Natural killer cell (primary cell): ENCODE measurements around the gene MMRN1. TPM values are rescaled to one million over a fixed set of nuclear protein-coding genes. Genes with fewer than 3 reads are reported as not detected.

Source experiments
- ATAC-seq, 3 donors: fragments of 150-1000 bp in 2 of 3; fragments of 200-7000 bp in 1 of 3; cut with Tn5 transposase; 1 replicate in 1 of 3; 2 replicates in 2 of 3; pipeline ENCODE4 v1.10.0; 2021; ENCODE audit warnings: mild to moderate bottlenecking in 2 of 3, moderate library complexity in 2 of 3
- DNase-seq, 2 donors: peaks; one replicate each; pipeline versions ENCODE4 v3.0.0 to v3.0.0-alpha.2; 2013 to 2021; ENCODE audit warnings: mixed read lengths in 1 of 2
- H3K27ac ChIP-seq: one replicate; pipeline ENCODE4 v1.5.1; 2013; ENCODE audit warnings: mild to moderate bottlenecking, low read length
- H3K27me3 ChIP-seq: one replicate; pipeline ENCODE4 v1.6.1; 2013; ENCODE audit warnings: low read length; ENCODE audit not compliant: control insufficient read depth, insufficient read depth
- H3K36me3 ChIP-seq: one replicate; pipeline ENCODE4 v1.6.1; 2013; ENCODE audit warnings: low read length; ENCODE audit not compliant: control insufficient read depth, insufficient read depth
- H3K4me1 ChIP-seq: one replicate; pipeline ENCODE4 v1.6.1; 2013; ENCODE audit warnings: low read length; ENCODE audit not compliant: control insufficient read depth, insufficient read depth
- H3K4me3 ChIP-seq: one replicate; pipeline ENCODE4 v1.5.1; 2013; ENCODE audit warnings: low read length
- H3K9me3 ChIP-seq: one replicate; pipeline ENCODE4 v1.6.1; 2013; ENCODE audit warnings: low read length; ENCODE audit not compliant: control insufficient read depth, insufficient read depth
- H3K27ac Mint-ChIP-seq, 2 donors: one replicate each; pipeline ENCODE4 v1.8.0; 2022; ENCODE audit warnings: mild to moderate bottlenecking in 2 of 2, mixed read lengths in 2 of 2, moderate library complexity in 1 of 2
- H3K27me3 Mint-ChIP-seq, 2 donors: one replicate each; pipeline ENCODE4 v1.8.0; 2022; ENCODE audit warnings: low read depth in 2 of 2, mixed read lengths in 2 of 2
- H3K36me3 Mint-ChIP-seq: one replicate; pipeline ENCODE4 v1.8.0; 2022; ENCODE audit warnings: mixed read lengths
- H3K4me1 Mint-ChIP-seq, 2 donors: one replicate each; pipeline ENCODE4 v1.8.0; 2022; ENCODE audit warnings: mixed read lengths in 2 of 2
- H3K4me3 Mint-ChIP-seq: one replicate; pipeline ENCODE4 v1.8.0; 2022; ENCODE audit warnings: mild to moderate bottlenecking, moderate library complexity, mixed read lengths
- H3K9me3 Mint-ChIP-seq, 2 donors: one replicate each; pipeline ENCODE4 v1.8.0; 2022; ENCODE audit warnings: mixed read lengths in 2 of 2
- CTCF ChIP-seq: fragments of 200-600 bp; IDR thresholded peaks from one replicate; pipeline ENCODE4 v1.8.0; 2022; ENCODE audit warnings: antibody characterized with exemption
- WGBS: methylation state at CpG from one replicate; pipeline ENCODE4 v1.1.7; 2013; ENCODE audit warnings: missing lambda C conversion rate; ENCODE audit not compliant: insufficient coverage; 5-methylcytosine and 5-hydroxymethylcytosine counted together
- intact Hi-C: fragments of 100-400 bp; cut with micrococcal nuclease; formaldehyde crosslinking; loops from one replicate; pipeline ENCODE4 v1.14.2; 2022
- total RNA-seq, 4 donors: library from RNA; stranded (reverse); fragments of 120-200 nt in 1 of 4; gene quantifications; one replicate each; pipeline versions ENCODE4 v1.2.3 to v1.2.4, GENCODE V29; 2013 to 2022

MMRN1 gene
- total RNA-seq, 3 donors from 2014 or later (not counting 1 experiment from before 2014, with no cell fraction given) = 1.2 to 2.0 (median 1.8) TPM

GRCh38 chr4:89906777-89907521 is 12.3 kb downstream of the MMRN1 start:
- H3K4me3 Mint-ChIP-seq = no peak overlapping the region
- DNase-seq (no peak), ATAC-seq (no peak)
- Histone ChIP-seq H3K36me3 (no peaks in the 10 kb centered on the region), H3K9me3 (no peaks in the 10 kb centered on the region), H3K27ac (no peak overlapping the region), H3K27me3 (no peaks in the 10 kb centered on the region), H3K4me1 (no peaks in the 10 kb centered on the region), H3K4me3 (no peak overlapping the region)
- intact Hi-C loops = no loop called here
- no peaks in the 10 kb centered on the region for H3K9me3 Mint-ChIP-seq
- H3K4me1 Mint-ChIP-seq = no peaks in the 10 kb centered on the region
- no peak overlapping the region for H3K27ac Mint-ChIP-seq
- H3K27me3 Mint-ChIP-seq = peaks cover 0 to 5% of the 10 kb centered on the region in 2 donors
- whole genome bisulfite sequencing = no CpG with 5 or more reads among the region's 1 CpG
- TF ChIP-seq CTCF = no peak
- no peaks in the 10 kb centered on the region for H3K36me3 Mint-ChIP-seq

- WGBS = 92% methylated on average over 1 of the region's 1 CpG
- Histone ChIP-seq H3K4me3 (no peak overlapping the region), H3K36me3 (no peaks in the 10 kb centered on the region), H3K9me3 (no peaks in the 10 kb centered on the region), H3K27me3 (no peaks in the 10 kb centered on the region), H3K27ac (no peak overlapping the region), H3K4me1 (no peaks in the 10 kb centered on the region)
- no peak for TF ChIP-seq CTCF
- no peak overlapping the region for H3K27ac Mint-ChIP-seq
- H3K36me3 Mint-ChIP-seq = no peaks in the 10 kb centered on the region
- intact Hi-C loops = no loop called here
- no peak overlapping the region for H3K4me3 Mint-ChIP-seq
- no peaks in the 10 kb centered on the region for H3K4me1 Mint-ChIP-seq
- ATAC-seq (no peak), DNase-seq (no peak)
- no peaks in the 10 kb centered on the region for H3K9me3 Mint-ChIP-seq
- no peaks in the 10 kb centered on the region for H3K27me3 Mint-ChIP-seq
Observed at GRCh38 chr4:89909889-89910288, 15.2 kb downstream of the MMRN1 start.

- no peak for ATAC-seq
Observed at GRCh38 chr4:89913623-89914022, 19.0 kb downstream of the MMRN1 start.

More at GRCh38 chr4:89913623-89914022, 19.0 kb downstream of the MMRN1 start:
- no peaks in the 10 kb centered on the region for H3K9me3 Mint-ChIP-seq
- H3K27ac Mint-ChIP-seq = no peak overlapping the region
- DNase-seq = no peak
- Histone ChIP-seq H3K27me3 (no peaks in the 10 kb centered on the region), H3K4me3 (no peak overlapping the region), H3K27ac (no peak overlapping the region), H3K36me3 (no peaks in the 10 kb centered on the region), H3K4me1 (no peaks in the 10 kb centered on the region), H3K9me3 (no peaks in the 10 kb centered on the region)
- no peak overlapping the region for H3K4me3 Mint-ChIP-seq
- H3K4me1 Mint-ChIP-seq = no peaks in the 10 kb centered on the region
- H3K36me3 Mint-ChIP-seq = no peaks in the 10 kb centered on the region
- intact Hi-C loops = no loop called here
- 100% methylated on average over 1 of the region's 1 CpG for WGBS
- TF ChIP-seq CTCF = no peak
- no peaks in the 10 kb centered on the region for H3K27me3 Mint-ChIP-seq
